ENCODE data around the gene INTS7.

DNA sequence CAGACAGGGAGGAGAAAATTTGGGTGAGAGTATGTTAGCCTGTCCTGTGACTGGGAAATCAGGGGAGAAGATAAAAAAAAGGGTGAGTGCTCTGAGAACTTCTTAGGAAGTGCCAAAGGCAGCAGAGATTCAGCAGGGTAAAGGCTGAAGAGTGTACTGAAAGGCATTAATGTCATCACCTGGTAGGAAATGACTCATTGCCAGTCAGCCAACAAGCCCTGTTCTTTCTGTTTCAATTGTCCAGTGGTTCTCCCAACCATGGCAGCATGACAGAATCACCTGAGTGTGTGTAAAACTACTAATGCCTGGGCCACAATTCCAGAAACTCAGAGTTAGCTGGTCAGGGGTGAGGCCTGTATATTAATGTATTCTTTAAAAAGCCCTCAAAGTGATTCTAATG is 83.5 kb downstream of the INTS7 start:
- TF ChIP-seq, protein P1, sequence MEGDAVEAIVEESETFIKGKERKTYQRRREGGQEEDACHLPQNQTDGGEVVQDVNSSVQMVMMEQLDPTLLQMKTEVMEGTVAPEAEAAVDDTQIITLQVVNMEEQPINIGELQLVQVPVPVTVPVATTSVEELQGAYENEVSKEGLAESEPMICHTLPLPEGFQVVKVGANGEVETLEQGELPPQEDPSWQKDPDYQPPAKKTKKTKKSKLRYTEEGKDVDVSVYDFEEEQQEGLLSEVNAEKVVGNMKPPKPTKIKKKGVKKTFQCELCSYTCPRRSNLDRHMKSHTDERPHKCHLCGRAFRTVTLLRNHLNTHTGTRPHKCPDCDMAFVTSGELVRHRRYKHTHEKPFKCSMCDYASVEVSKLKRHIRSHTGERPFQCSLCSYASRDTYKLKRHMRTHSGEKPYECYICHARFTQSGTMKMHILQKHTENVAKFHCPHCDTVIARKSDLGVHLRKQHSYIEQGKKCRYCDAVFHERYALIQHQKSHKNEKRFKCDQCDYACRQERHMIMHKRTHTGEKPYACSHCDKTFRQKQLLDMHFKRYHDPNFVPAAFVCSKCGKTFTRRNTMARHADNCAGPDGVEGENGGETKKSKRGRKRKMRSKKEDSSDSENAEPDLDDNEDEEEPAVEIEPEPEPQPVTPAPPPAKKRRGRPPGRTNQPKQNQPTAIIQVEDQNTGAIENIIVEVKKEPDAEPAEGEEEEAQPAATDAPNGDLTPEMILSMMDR (IDR thresholded peaks at IDR 0.05): no peak
- TF ChIP-seq POLR2A (IDR thresholded peaks at IDR 0.05) (no peak), POLR2AphosphoS5 (IDR thresholded peaks at IDR 0.05) (no peak)

Measured in breast epithelium (tissue), 3 donors.